Liver (tissue), 9 donors: ENCODE data around the gene RAB30. TPM values are rescaled to one million over a fixed set of nuclear protein-coding genes. Genes with fewer than 3 reads are reported as not detected.

Source experiments
- DNase-seq: peaks from one replicate; pipeline ENCODE4 v3.0.0-alpha.2; 2017; ENCODE audit warnings: low spot score
- H3K27ac ChIP-seq, 2 donors: one replicate each; pipeline ENCODE4 v1.7.0; 2013; ENCODE audit warnings: inconsistent platforms in 2 of 2, low read length in 2 of 2, control low read depth in 1 of 2, low read depth in 1 of 2, mild to moderate bottlenecking in 1 of 2
- H3K27me3 ChIP-seq, 4 donors: one replicate each; pipeline versions ENCODE4 v1.6.1 to v1.7.0; 2013; ENCODE audit warnings: low read length in 3 of 4, inconsistent platforms in 1 of 4, mild to moderate bottlenecking in 1 of 4, moderate library complexity in 1 of 4; ENCODE audit not compliant: control insufficient read depth in 4 of 4, insufficient read depth in 4 of 4
- H3K36me3 ChIP-seq, 4 donors: one replicate each; pipeline versions ENCODE4 v1.6.1 to v1.7.0; 2013; ENCODE audit warnings: low read length in 3 of 4, mild to moderate bottlenecking in 3 of 4, low read depth in 1 of 4, moderate library complexity in 1 of 4; ENCODE audit not compliant: control insufficient read depth in 4 of 4, insufficient read depth in 3 of 4
- H3K4me1 ChIP-seq, 4 donors: one replicate each; pipeline versions ENCODE4 v1.6.1 to v1.7.0; 2013; ENCODE audit warnings: low read length in 3 of 4, mild to moderate bottlenecking in 3 of 4, moderate library complexity in 1 of 4; ENCODE audit not compliant: control insufficient read depth in 4 of 4, insufficient read depth in 4 of 4
- H3K4me3 ChIP-seq, 3 donors: one replicate each; pipeline versions ENCODE4 v1.6.1 to v1.7.0; 2013; ENCODE audit warnings: low read length in 3 of 3, control low read depth in 1 of 3, low read depth in 1 of 3, mild to moderate bottlenecking in 1 of 3
- H3K9ac ChIP-seq, 2 donors: one replicate each; pipeline ENCODE4 v1.7.0; 2013; ENCODE audit warnings: low read length in 2 of 2, mild to moderate bottlenecking in 2 of 2, moderate library complexity in 2 of 2, control low read depth in 1 of 2, low read depth in 1 of 2
- H3K9me3 ChIP-seq, 4 donors: one replicate each; pipeline versions ENCODE4 v1.6.1 to v1.7.0; 2013; ENCODE audit warnings: low read length in 3 of 4; ENCODE audit not compliant: control insufficient read depth in 4 of 4
- EGR1 ChIP-seq, 2 donors: IDR thresholded peaks; 2 replicates each; pipeline ENCODE4 v1.6.1; 2016 to 2018; ENCODE audit warnings: antibody characterized with exemption in 2 of 2, low read depth in 2 of 2
- FOXA1 ChIP-seq: IDR thresholded peaks from 2 replicates; pipeline ENCODE4 v1.6.1; 2016; ENCODE audit warnings: antibody characterized with exemption
- FOXA2 ChIP-seq: IDR thresholded peaks from 2 replicates; pipeline ENCODE4 v1.6.1; 2016; ENCODE audit warnings: antibody characterized with exemption
- GABPA ChIP-seq, 2 donors: IDR thresholded peaks in 1 of 2; conservative IDR thresholded peaks in 1 of 2; 2 replicates each; pipeline ENCODE4 v1.6.1; 2016; ENCODE audit warnings: antibody characterized with exemption in 2 of 2, mild to moderate bottlenecking in 1 of 2, moderate library complexity in 1 of 2
- HNF4A ChIP-seq, 2 donors: conservative IDR thresholded peaks; 2 replicates each; pipeline ENCODE4 v1.6.1; 2016; ENCODE audit warnings: antibody characterized with exemption in 2 of 2, mild to moderate bottlenecking in 2 of 2
- HNF4G ChIP-seq: IDR thresholded peaks from 2 replicates; pipeline ENCODE4 v1.6.1; 2016; ENCODE audit warnings: antibody characterized with exemption
- JUND ChIP-seq, 2 donors: IDR thresholded peaks; 2 replicates each; pipeline ENCODE4 v1.6.1; 2016; ENCODE audit warnings: antibody characterized with exemption in 2 of 2
- NR2F2 ChIP-seq: IDR thresholded peaks from 2 replicates; pipeline ENCODE4 v1.6.1; 2016; ENCODE audit warnings: antibody characterized with exemption
- RAD21 ChIP-seq, 2 donors: IDR thresholded peaks; 2 replicates each; pipeline ENCODE4 v1.6.1; 2016; ENCODE audit warnings: antibody characterized with exemption in 2 of 2, mild to moderate bottlenecking in 2 of 2
- SP1 ChIP-seq: IDR thresholded peaks from 2 replicates; pipeline ENCODE4 v1.6.1; 2018; ENCODE audit warnings: antibody characterized with exemption, mild to moderate bottlenecking
- TAF1 ChIP-seq: conservative IDR thresholded peaks from 2 replicates; pipeline ENCODE4 v1.6.1; 2016; ENCODE audit warnings: antibody characterized with exemption, mild to moderate bottlenecking
- YY1 ChIP-seq: IDR thresholded peaks from 2 replicates; pipeline ENCODE4 v1.6.1; 2016; ENCODE audit warnings: antibody characterized with exemption, mild to moderate bottlenecking
- WGBS: extraction: QIAGEN DNeasy Blood & Tissue Kit; methylation state at CpG from one replicate; pipeline ENCODE4 v1.1.7; 2013; 5-methylcytosine and 5-hydroxymethylcytosine counted together
- polyA plus RNA-seq, 2 donors: library from polyadenylated mRNA; stranded (reverse) in 1 of 2; unstranded in 1 of 2; fragments of 200-250 nt in 1 of 2; fragments of >200 nt in 1 of 2; fragmentation: Nextera tagmentation in 1 of 2; extraction: Ambion mirVana in 1 of 2; gene quantifications; one replicate each; pipeline versions ENCODE4 v1.2.1 to v1.2.3, GENCODE V29; 2013 to 2015
- total RNA-seq, 2 donors: library from RNA; depleted of rRNA; stranded (reverse); fragments of >200 nt; gene quantifications; one replicate each; pipeline ENCODE4 v1.2.3, GENCODE V29; 2014
- TF ChIP-seq, protein P1 (sequence below): IDR thresholded peaks from 2 replicates; pipeline ENCODE4 v1.6.1; 2016; ENCODE audit warnings: antibody characterized with exemption, mild to moderate bottlenecking
- TF ChIP-seq, protein P2 (sequence below): IDR thresholded peaks from 2 replicates; pipeline ENCODE4 v1.6.1; 2016; ENCODE audit warnings: antibody characterized with exemption
- TF ChIP-seq, protein P3 (sequence below): fragments of 150-350 bp; IDR thresholded peaks from 2 replicates; pipeline ENCODE4 v1.5.1; 2017; ENCODE audit warnings: improper control_type of control experiment, low read depth, low read length; ENCODE audit not compliant: missing input control
- donor health status: healthy.
- donor health status: healthy.
- donor health status: healthy.
- donor health status: healthy.
- donor health status: healthy.

RAB30 gene
- total and polyA plus RNA-seq, 4 donors, result 2.4 to 5.4 (median 3.2) TPM

DNA sequence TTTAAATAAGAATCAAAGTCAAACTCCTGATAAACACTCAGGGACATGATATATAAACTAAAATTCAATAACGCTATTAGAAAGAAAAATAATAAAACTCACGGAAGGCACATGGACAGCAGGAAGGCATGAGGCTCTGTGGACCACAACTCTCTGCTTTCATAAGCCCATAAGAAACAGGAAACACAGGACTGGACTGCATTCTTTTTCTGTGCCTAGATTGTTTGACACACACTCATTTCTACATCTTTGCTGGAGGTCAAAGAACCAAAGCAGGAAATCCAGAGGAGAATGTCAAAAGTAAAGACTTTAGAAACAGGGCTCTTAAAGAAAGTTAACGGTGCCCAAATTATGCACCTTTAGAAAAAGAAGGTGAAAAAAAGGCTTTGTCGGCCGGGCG lies 71.3 kb downstream of the RAB30 start (continued):
- no peak for TF ChIP-seq HNF4A (conservative IDR thresholded peaks at IDR 0.05)

DNA sequence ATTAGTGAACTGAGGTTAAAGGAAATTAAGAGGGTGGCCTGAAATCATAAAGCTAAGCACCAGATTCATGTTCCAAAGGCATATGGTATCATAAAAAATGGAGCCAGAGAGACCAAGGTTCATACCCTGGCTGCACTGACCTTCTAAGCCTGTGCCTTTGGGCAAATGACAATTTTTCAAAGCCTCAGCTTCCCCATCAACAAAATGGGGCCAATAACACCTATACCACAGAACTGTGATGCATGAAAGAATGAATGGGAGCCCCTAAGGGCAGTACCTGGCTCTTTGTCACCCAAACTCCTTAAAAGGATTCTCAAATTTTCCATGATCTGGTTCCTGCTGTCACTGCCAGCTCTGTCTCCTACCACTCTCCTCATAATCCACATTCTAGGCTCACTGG lies 72.5 kb downstream of the RAB30 start:
- H3K9ac ChIP-seq, result no peak overlapping the region
- no peaks in the 10 kb centered on the region for H3K9me3 ChIP-seq
- TF ChIP-seq SP1 (no peak), FOXA1 (no peak), GABPA (IDR thresholded peaks at IDR 0.05 in 1 of 2, conservative IDR thresholded peaks at IDR 0.05 in 1 of 2) (no peak), FOXA2 (no peak), NR2F2 (no peak), HNF4A (conservative IDR thresholded peaks at IDR 0.05) (no peak), HNF4G (no peak), TAF1 (no peak), JUND (IDR thresholded peaks at IDR 0.05) (no peak), RAD21 (IDR thresholded peaks at IDR 0.05) (no peak)
- TF ChIP-seq, protein P1, sequence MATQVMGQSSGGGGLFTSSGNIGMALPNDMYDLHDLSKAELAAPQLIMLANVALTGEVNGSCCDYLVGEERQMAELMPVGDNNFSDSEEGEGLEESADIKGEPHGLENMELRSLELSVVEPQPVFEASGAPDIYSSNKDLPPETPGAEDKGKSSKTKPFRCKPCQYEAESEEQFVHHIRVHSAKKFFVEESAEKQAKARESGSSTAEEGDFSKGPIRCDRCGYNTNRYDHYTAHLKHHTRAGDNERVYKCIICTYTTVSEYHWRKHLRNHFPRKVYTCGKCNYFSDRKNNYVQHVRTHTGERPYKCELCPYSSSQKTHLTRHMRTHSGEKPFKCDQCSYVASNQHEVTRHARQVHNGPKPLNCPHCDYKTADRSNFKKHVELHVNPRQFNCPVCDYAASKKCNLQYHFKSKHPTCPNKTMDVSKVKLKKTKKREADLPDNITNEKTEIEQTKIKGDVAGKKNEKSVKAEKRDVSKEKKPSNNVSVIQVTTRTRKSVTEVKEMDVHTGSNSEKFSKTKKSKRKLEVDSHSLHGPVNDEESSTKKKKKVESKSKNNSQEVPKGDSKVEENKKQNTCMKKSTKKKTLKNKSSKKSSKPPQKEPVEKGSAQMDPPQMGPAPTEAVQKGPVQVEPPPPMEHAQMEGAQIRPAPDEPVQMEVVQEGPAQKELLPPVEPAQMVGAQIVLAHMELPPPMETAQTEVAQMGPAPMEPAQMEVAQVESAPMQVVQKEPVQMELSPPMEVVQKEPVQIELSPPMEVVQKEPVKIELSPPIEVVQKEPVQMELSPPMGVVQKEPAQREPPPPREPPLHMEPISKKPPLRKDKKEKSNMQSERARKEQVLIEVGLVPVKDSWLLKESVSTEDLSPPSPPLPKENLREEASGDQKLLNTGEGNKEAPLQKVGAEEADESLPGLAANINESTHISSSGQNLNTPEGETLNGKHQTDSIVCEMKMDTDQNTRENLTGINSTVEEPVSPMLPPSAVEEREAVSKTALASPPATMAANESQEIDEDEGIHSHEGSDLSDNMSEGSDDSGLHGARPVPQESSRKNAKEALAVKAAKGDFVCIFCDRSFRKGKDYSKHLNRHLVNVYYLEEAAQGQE, result no peak
- TF ChIP-seq, protein P2, sequence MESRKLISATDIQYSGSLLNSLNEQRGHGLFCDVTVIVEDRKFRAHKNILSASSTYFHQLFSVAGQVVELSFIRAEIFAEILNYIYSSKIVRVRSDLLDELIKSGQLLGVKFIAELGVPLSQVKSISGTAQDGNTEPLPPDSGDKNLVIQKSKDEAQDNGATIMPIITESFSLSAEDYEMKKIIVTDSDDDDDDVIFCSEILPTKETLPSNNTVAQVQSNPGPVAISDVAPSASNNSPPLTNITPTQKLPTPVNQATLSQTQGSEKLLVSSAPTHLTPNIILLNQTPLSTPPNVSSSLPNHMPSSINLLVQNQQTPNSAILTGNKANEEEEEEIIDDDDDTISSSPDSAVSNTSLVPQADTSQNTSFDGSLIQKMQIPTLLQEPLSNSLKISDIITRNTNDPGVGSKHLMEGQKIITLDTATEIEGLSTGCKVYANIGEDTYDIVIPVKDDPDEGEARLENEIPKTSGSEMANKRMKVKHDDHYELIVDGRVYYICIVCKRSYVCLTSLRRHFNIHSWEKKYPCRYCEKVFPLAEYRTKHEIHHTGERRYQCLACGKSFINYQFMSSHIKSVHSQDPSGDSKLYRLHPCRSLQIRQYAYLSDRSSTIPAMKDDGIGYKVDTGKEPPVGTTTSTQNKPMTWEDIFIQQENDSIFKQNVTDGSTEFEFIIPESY, result no peak
- TF ChIP-seq, protein P3, sequence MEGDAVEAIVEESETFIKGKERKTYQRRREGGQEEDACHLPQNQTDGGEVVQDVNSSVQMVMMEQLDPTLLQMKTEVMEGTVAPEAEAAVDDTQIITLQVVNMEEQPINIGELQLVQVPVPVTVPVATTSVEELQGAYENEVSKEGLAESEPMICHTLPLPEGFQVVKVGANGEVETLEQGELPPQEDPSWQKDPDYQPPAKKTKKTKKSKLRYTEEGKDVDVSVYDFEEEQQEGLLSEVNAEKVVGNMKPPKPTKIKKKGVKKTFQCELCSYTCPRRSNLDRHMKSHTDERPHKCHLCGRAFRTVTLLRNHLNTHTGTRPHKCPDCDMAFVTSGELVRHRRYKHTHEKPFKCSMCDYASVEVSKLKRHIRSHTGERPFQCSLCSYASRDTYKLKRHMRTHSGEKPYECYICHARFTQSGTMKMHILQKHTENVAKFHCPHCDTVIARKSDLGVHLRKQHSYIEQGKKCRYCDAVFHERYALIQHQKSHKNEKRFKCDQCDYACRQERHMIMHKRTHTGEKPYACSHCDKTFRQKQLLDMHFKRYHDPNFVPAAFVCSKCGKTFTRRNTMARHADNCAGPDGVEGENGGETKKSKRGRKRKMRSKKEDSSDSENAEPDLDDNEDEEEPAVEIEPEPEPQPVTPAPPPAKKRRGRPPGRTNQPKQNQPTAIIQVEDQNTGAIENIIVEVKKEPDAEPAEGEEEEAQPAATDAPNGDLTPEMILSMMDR, result no peak
- H3K36me3 ChIP-seq, result no peaks in the 10 kb centered on the region
- H3K27me3 ChIP-seq, result no peaks in the 10 kb centered on the region
- H3K27ac ChIP-seq, result no peak overlapping the region
- no peaks in the 10 kb centered on the region for H3K4me1 ChIP-seq
- no peak for DNase-seq
- no peak overlapping the region for H3K4me3 ChIP-seq

DNA sequence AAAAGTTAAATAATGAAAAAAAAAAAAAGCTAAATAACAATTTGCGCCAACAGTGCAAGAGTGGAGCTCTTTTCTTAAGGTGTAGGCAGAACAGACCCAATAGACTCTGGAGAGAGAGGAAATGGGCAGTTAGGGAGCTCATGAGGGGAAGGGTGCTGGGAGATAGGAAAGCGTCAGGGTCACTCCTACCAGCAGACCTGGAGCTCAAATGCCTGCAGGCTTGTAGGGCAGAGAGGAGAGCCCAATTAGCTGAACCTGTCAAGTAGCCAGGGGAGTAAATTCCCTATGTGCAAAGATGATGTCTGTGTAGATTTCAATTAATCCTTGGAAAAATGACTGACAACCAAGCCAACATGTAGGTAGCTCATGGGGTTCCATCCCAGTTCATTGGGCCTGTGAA lies 73.0 kb downstream of the RAB30 start:
- Histone ChIP-seq H3K9me3 (no peaks in the 10 kb centered on the region), H3K27me3 (no peaks in the 10 kb centered on the region), H3K9ac (no peak overlapping the region), H3K36me3 (peaks cover 0 to 5% (median 0%) of the 10 kb centered on the region in 4 donors), H3K4me1 (no peaks in the 10 kb centered on the region), H3K4me3 (no peak overlapping the region), H3K27ac (no peak overlapping the region)
- DNase-seq, result no peak
- 92% methylated on average over 2 of the region's 2 CpGs for WGBS
- TF ChIP-seq FOXA1 (no peak), FOXA2 (no peak), EGR1 (IDR thresholded peaks at IDR 0.05; ENCODE audit: low read depth in 2 of 2) (no peak), YY1 (no peak), GABPA (IDR thresholded peaks at IDR 0.05 in 1 of 2, conservative IDR thresholded peaks at IDR 0.05 in 1 of 2) (no peak), JUND (IDR thresholded peaks at IDR 0.05) (no peak)
- TF ChIP-seq, protein P3, result no peak
- TF ChIP-seq, protein P1, result no peak
